ENCODE results near the gene INPP5D.

- TF ChIP-seq CTCF (IDR thresholded peaks at IDR 0.05) (no peak), POLR2AphosphoS5 (IDR thresholded peaks at IDR 0.05; ENCODE audit: insufficient read depth in 1 of 2, low read depth in 1 of 2) (no peak)
Observed at GRCh38 chr2:233202531-233202944, 142.4 kb downstream of the INPP5D start.
